GM21367 (cell line): ENCODE data around the gene GRHL1.
"Not testable (repeated sequence)": the region's sequence is repeated elsewhere in the genome, so short reads cannot be mapped to it uniquely, and the experiment has no call there.

ENCODE experiments used
- ATAC-seq: cut with Tn5 transposase; IDR thresholded peaks from one replicate; pipeline ENCODE4 v1.9.1; 2021; ENCODE audit not compliant: unreplicated experiment

Gene GRHL1

GRCh38 chr2:10019602-10020400 is 68.3 kb downstream of the GRHL1 start:
- ATAC-seq, result no peak

GRCh38 chr2:10022041-10022421 is 70.5 kb downstream of the GRHL1 start:
- ATAC-seq, result no peak

- ATAC-seq, result no peak
Measured at GRCh38 chr2:10022445-10022844, 71.0 kb downstream of the GRHL1 start.

GRCh38 chr2:10022966-10023662 is 71.6 kb downstream of the GRHL1 start:
- ATAC-seq, result no peak

- ATAC-seq, result no peak
Measured at GRCh38 chr2:10026940-10027569, 75.6 kb downstream of the GRHL1 start.

- ATAC-seq, result no peak
Measured at GRCh38 chr2:10027660-10028330, 76.3 kb downstream of the GRHL1 start.

GRCh38 chr2:10028407-10028987 is 77.0 kb downstream of the GRHL1 start:
- ATAC-seq, result no peak

- ATAC-seq, result no peak
Measured at GRCh38 chr2:10028988-10029874, 77.7 kb downstream of the GRHL1 start.

GRCh38 chr2:10029875-10030223 is 78.4 kb downstream of the GRHL1 start:
- no peak for ATAC-seq

GRCh38 chr2:10030311-10030736 is 78.8 kb downstream of the GRHL1 start:
- ATAC-seq, result no peak

GRCh38 chr2:10030798-10031197 is 79.3 kb downstream of the GRHL1 start:
- not testable (repeated sequence) for ATAC-seq

- ATAC-seq, result no peak
Measured at GRCh38 chr2:10031886-10032745, 80.6 kb downstream of the GRHL1 start.

- ATAC-seq, result no peak
Measured at GRCh38 chr2:10032746-10033105, 81.2 kb downstream of the GRHL1 start.

- ATAC-seq, result no peak
Measured at GRCh38 chr2:10033251-10034006, 81.9 kb downstream of the GRHL1 start.

GRCh38 chr2:10034333-10035052 is 83.0 kb downstream of the GRHL1 start:
- ATAC-seq, result no peak

- ATAC-seq, result no peak
Measured at GRCh38 chr2:10035053-10035422, 83.5 kb downstream of the GRHL1 start.

GRCh38 chr2:10035633-10036032 is 84.1 kb downstream of the GRHL1 start:
- ATAC-seq, result no peak
